GM23338 (cell line): Measurements from ENCODE around the gene CTNND2. TPM values are rescaled to one million over a fixed set of nuclear protein-coding genes. Genes with fewer than 3 reads are reported as not detected.

Experiments
- ATAC-seq: fragments of 200-7000 bp; cut with Tn5 transposase; 3 replicates; pipeline ENCODE4 v1.9.1; 2020
- DNase-seq: peaks from one replicate; pipeline ENCODE4 v3.0.0-alpha.2; 2015; ENCODE audit warnings: low spot score
- H2AFZ ChIP-seq: fragments of 200-600 bp; sonication (generic); 2 replicates; pipeline ENCODE4 v1.8.0; 2016; ENCODE audit warnings: antibody characterized with exemption, mild to moderate bottlenecking, moderate library complexity
- H3F3A ChIP-seq: fragments of 200-600 bp; sonication (generic); replicated peaks from 2 replicates; pipeline ENCODE4 v1.8.0; 2017; ENCODE audit warnings: antibody characterized with exemption, mixed run types, low read depth
- H3K27ac ChIP-seq: fragments of 200-600 bp; sonication (generic); 2 replicates; pipeline ENCODE4 v1.6.1; 2016; ENCODE audit warnings: low read depth
- H3K27me3 ChIP-seq: fragments of 200-600 bp; sonication (generic); 2 replicates; pipeline ENCODE4 v1.8.0; 2016; ENCODE audit warnings: mild to moderate bottlenecking, mixed run types, moderate library complexity; ENCODE audit not compliant: insufficient read depth
- H3K36me3 ChIP-seq: fragments of 200-600 bp; sonication (generic); 2 replicates; pipeline ENCODE4 v1.8.0; 2016; ENCODE audit warnings: mild to moderate bottlenecking; ENCODE audit not compliant: insufficient read depth
- H3K4me1 ChIP-seq: fragments of 200-600 bp; sonication (generic); 2 replicates; pipeline ENCODE4 v1.8.0; 2016; ENCODE audit warnings: mild to moderate bottlenecking, moderate library complexity; ENCODE audit not compliant: insufficient read depth
- H3K4me2 ChIP-seq: fragments of 200-600 bp; sonication (generic); 2 replicates; pipeline ENCODE4 v1.7.1; 2017; ENCODE audit warnings: mixed run types
- H3K4me3 ChIP-seq: fragments of 200-600 bp; sonication (generic); 2 replicates; pipeline ENCODE4 v1.6.1; 2016; ENCODE audit warnings: mixed run types
- H3K79me2 ChIP-seq: fragments of 200-600 bp; sonication (generic); replicated peaks from 2 replicates; pipeline ENCODE4 v1.8.0; 2017; ENCODE audit warnings: mild to moderate bottlenecking; ENCODE audit not compliant: insufficient read depth
- H3K9me2 ChIP-seq: fragments of 200-600 bp; sonication (generic); 2 replicates; pipeline ENCODE4 v1.8.0; 2017; ENCODE audit not compliant: insufficient read depth
- H4K20me1 ChIP-seq: fragments of 200-600 bp; sonication (generic); replicated peaks from 2 replicates; pipeline ENCODE4 v1.8.0; 2017; ENCODE audit warnings: mild to moderate bottlenecking; ENCODE audit not compliant: insufficient read depth
- H3K27ac Mint-ChIP-seq: 2 replicates; pipeline ENCODE4 v1.8.0; 2020; ENCODE audit warnings: inconsistent platforms, mild to moderate bottlenecking, moderate library complexity, mixed read lengths
- H3K27me3 Mint-ChIP-seq: 3 replicates; pipeline ENCODE4 v1.8.0; 2022; ENCODE audit warnings: low read depth, mild to moderate bottlenecking, moderate library complexity, mixed read lengths, inconsistent platforms; ENCODE audit not compliant: insufficient read depth, poor library complexity
- H3K36me3 Mint-ChIP-seq: 3 replicates; pipeline ENCODE4 v1.8.0; 2021; ENCODE audit warnings: low read depth, mild to moderate bottlenecking, inconsistent platforms, moderate library complexity, mixed read lengths
- H3K4me1 Mint-ChIP-seq: 3 replicates; pipeline ENCODE4 v1.8.0; 2020; ENCODE audit warnings: mild to moderate bottlenecking, inconsistent platforms, mixed read lengths
- H3K4me3 Mint-ChIP-seq: 3 replicates; pipeline ENCODE4 v1.8.0; 2021; ENCODE audit warnings: moderate library complexity, mild to moderate bottlenecking, inconsistent platforms, mixed read lengths
- H3K9me3 Mint-ChIP-seq: 3 replicates; pipeline ENCODE4 v1.8.0; 2020; ENCODE audit warnings: moderate library complexity, mild to moderate bottlenecking, inconsistent platforms, mixed read lengths
- EZH2 ChIP-seq: fragments of 200-600 bp; sonication (generic); IDR thresholded peaks from one replicate; pipeline ENCODE4 v1.8.0; 2017; ENCODE audit warnings: antibody characterized with exemption, mild to moderate bottlenecking, low read depth; ENCODE audit not compliant: unreplicated experiment
- EZH2phosphoT487 ChIP-seq: fragments of 200-600 bp; sonication (generic); IDR thresholded peaks from one replicate; pipeline ENCODE4 v1.8.1; 2018; ENCODE audit warnings: antibody characterized with exemption; ENCODE audit not compliant: unreplicated experiment
- ZNF114 ChIP-seq: fragments of 250-450 bp; sonication (Bioruptor Pico); IDR thresholded peaks from 2 replicates; pipeline ENCODE4 v1.5.0; 2020; ENCODE audit warnings: mild to moderate bottlenecking, moderate library complexity
- ZNF462 ChIP-seq: fragments of 250-450 bp; sonication (Bioruptor Pico); IDR thresholded peaks from 2 replicates; pipeline ENCODE4 v1.5.0; 2020; ENCODE audit warnings: mild to moderate bottlenecking, moderate library complexity
- polyA plus RNA-seq: library from polyadenylated mRNA; unstranded; fragments of >200 nt; fragmentation: Nextera tagmentation; extraction: Ambion mirVana; gene quantifications from 2 replicates; pipeline ENCODE4 v1.2.1, GENCODE V29; 2016
- total RNA-seq: library from RNA; depleted of rRNA; stranded (reverse); fragments of >200 nt; shearing (Covaris generic); gene quantifications from 2 replicates; pipeline ENCODE4 v1.2.3, GENCODE V29; 2014

The CTNND2 gene
- total and polyA plus RNA-seq, 2 experiments from 2014 or later = 5.1 to 7.0 TPM

GRCh38 chr5:11642438-11642837 is 261.8 kb downstream of the CTNND2 start (continued):
- TF ChIP-seq EZH2phosphoT487 (no peak), EZH2 (no peak), ZNF114 (CRISPR knock-in tag) (no peak)

GRCh38 chr5:11640158-11640873 is 263.9 kb downstream of the CTNND2 start:
- H3K36me3 Mint-ChIP-seq = no peaks in the 10 kb centered on the region
- Histone ChIP-seq H3K36me3 (no peaks in the 10 kb centered on the region), H3K27me3 (no peaks in the 10 kb centered on the region), H4K20me1 (no peaks in the 10 kb centered on the region), H3K27ac (no peak overlapping the region), H3K4me2 (no peak overlapping the region), H3K4me1 (no peaks in the 10 kb centered on the region), H2AFZ (no peak overlapping the region), H3K4me3 (no peak overlapping the region), H3K9me2 (no peaks in the 10 kb centered on the region), H3K79me2 (no peaks in the 10 kb centered on the region), H3F3A (no peaks in the 10 kb centered on the region)
- DNase-seq = no peak
- H3K27me3 Mint-ChIP-seq = peaks cover 2% of the 10 kb centered on the region
- no peak overlapping the region for H3K4me3 Mint-ChIP-seq
- no peaks in the 10 kb centered on the region for H3K9me3 Mint-ChIP-seq
- no peak for ATAC-seq
- H3K27ac Mint-ChIP-seq = no peak overlapping the region
- H3K4me1 Mint-ChIP-seq = no peaks in the 10 kb centered on the region
- no peak for TF ChIP-seq ZNF462 (CRISPR knock-in tag)
